PFSK-1 (cell line): ENCODE results near the gene AKR1B15.

Source experiments
- SIN3A ChIP-seq: IDR thresholded peaks from 2 replicates; pipeline ENCODE4 v1.6.1; 2012; ENCODE audit warnings: mild to moderate bottlenecking, low read length, moderate library complexity, borderline replicate concordance; ENCODE audit not compliant: insufficient read depth
- TF ChIP-seq, protein P1 (sequence below), 2 experiments: IDR thresholded peaks; 2 replicates each; pipeline versions ENCODE4 v1.6.1 to v1.8.0; 2011 to 2012; ENCODE audit warnings: low read depth in 2 of 2, low read length in 2 of 2, control low read depth in 1 of 2, inconsistent platforms in 1 of 2, mild to moderate bottlenecking in 1 of 2, moderate library complexity in 1 of 2; ENCODE audit not compliant: insufficient read depth in 1 of 2

DNA sequence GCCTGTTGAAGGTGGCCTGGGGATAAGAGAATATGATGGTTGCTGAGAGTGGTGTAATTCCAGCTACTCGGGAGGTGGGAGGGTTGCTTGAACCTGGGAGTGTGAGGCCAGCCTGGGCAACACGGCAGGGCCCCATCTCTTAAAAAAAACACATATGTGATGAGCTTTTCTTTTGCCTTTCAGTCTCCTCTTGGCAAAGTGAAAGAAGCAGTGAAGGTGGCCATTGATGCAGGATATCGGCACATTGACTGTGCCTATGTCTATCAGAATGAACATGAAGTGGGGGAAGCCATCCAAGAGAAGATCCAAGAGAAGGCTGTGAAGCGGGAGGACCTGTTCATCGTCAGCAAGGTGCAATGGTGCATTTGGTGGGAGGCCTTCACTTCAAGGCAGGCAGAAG, 18.4 kb upstream of the AKR1B15 start:
- no peak for TF ChIP-seq SIN3A
- TF ChIP-seq, protein P1, sequence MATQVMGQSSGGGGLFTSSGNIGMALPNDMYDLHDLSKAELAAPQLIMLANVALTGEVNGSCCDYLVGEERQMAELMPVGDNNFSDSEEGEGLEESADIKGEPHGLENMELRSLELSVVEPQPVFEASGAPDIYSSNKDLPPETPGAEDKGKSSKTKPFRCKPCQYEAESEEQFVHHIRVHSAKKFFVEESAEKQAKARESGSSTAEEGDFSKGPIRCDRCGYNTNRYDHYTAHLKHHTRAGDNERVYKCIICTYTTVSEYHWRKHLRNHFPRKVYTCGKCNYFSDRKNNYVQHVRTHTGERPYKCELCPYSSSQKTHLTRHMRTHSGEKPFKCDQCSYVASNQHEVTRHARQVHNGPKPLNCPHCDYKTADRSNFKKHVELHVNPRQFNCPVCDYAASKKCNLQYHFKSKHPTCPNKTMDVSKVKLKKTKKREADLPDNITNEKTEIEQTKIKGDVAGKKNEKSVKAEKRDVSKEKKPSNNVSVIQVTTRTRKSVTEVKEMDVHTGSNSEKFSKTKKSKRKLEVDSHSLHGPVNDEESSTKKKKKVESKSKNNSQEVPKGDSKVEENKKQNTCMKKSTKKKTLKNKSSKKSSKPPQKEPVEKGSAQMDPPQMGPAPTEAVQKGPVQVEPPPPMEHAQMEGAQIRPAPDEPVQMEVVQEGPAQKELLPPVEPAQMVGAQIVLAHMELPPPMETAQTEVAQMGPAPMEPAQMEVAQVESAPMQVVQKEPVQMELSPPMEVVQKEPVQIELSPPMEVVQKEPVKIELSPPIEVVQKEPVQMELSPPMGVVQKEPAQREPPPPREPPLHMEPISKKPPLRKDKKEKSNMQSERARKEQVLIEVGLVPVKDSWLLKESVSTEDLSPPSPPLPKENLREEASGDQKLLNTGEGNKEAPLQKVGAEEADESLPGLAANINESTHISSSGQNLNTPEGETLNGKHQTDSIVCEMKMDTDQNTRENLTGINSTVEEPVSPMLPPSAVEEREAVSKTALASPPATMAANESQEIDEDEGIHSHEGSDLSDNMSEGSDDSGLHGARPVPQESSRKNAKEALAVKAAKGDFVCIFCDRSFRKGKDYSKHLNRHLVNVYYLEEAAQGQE (IDR thresholded peaks at IDR 0.05; ENCODE audit: insufficient read depth in 1 of 2, low read depth in 2 of 2, low read length in 2 of 2), result no peak
